ENCODE measurements around the gene CDC42EP3. TPM values are rescaled to one million over a fixed set of nuclear protein-coding genes. Genes with fewer than 3 reads are reported as not detected.

CDC42EP3 gene
- total and polyA plus RNA-seq, 2 experiments from 2014 or later, result 31.4 TPM

- TF ChIP-seq ZNF462 (CRISPR knock-in tag; IDR thresholded peaks at IDR 0.05) (no peak), ZNF331 (CRISPR knock-in tag; IDR thresholded peaks at IDR 0.05; ENCODE audit: low read depth) (no peak), EZH2phosphoT487 (IDR thresholded peaks at IDR 0.05; ENCODE audit: unreplicated experiment) (no peak), NANOG (IDR thresholded peaks at IDR 0.05; ENCODE audit: borderline replicate concordance) (no peak), ETS1 (IDR thresholded peaks at IDR 0.05) (no peak)
Observed at GRCh38 chr2:37705191-37705590, 33.7 kb upstream of the CDC42EP3 start (continued).

- ATAC-seq (no peak), DNase-seq (ENCODE audit: low spot score) (no peak)
- H3K4me3 ChIP-seq, result no peak overlapping the region
- TF ChIP-seq STAT1 (IDR thresholded peaks at IDR 0.05; ENCODE audit: unreplicated experiment) (no peak), ZNF462 (CRISPR knock-in tag; IDR thresholded peaks at IDR 0.05) (no peak), ZNF331 (CRISPR knock-in tag; IDR thresholded peaks at IDR 0.05; ENCODE audit: low read depth) (no peak), EZH2phosphoT487 (IDR thresholded peaks at IDR 0.05; ENCODE audit: unreplicated experiment) (no peak), JUNB (IDR thresholded peaks at IDR 0.05; ENCODE audit: unreplicated experiment) (no peak)
Observed at GRCh38 chr2:37698931-37699481, 27.6 kb upstream of the CDC42EP3 start.

More at GRCh38 chr2:37698931-37699481, 27.6 kb upstream of the CDC42EP3 start:
- Mint-ChIP-seq H3K4me3 (no peak overlapping the region), H3K27me3 (ENCODE audit: insufficient read depth, low read depth, poor library complexity) (peaks cover 2% of the 10 kb centered on the region), H3K36me3 (ENCODE audit: low read depth) (no peaks in the 10 kb centered on the region), H3K4me1 (no peaks in the 10 kb centered on the region), H3K27ac (no peak overlapping the region), H3K9me3 (peaks cover 7% of the 10 kb centered on the region; the same call in 1 of the 3 replicates)
- H3K27ac ChIP-seq (ENCODE audit: low read depth), result no peak overlapping the region
- H3K9me2 ChIP-seq (ENCODE audit: insufficient read depth), result 0 out of 2 replicates have a peak, but pooled peaks cover 3% of the 10 kb centered on the region
- no peaks in the 10 kb centered on the region for H3K4me1 ChIP-seq (ENCODE audit: insufficient read depth)
- H3K36me3 ChIP-seq (ENCODE audit: insufficient read depth), result no peaks in the 10 kb centered on the region
- H4K20me1 ChIP-seq (replicated peaks; ENCODE audit: insufficient read depth), result no peaks in the 10 kb centered on the region
- no peaks in the 10 kb centered on the region for H3F3A ChIP-seq (replicated peaks; ENCODE audit: low read depth)
- H3K27me3 ChIP-seq (ENCODE audit: insufficient read depth), result no peaks in the 10 kb centered on the region
- no peak overlapping the region for H2AFZ ChIP-seq
- no peaks in the 10 kb centered on the region for H3K79me2 ChIP-seq (replicated peaks; ENCODE audit: insufficient read depth)
- no peak overlapping the region for H3K4me2 ChIP-seq
